Measurements from ENCODE around the gene NTRK3. TPM values are rescaled to one million over a fixed set of nuclear protein-coding genes. Genes with fewer than 3 reads are reported as not detected.

The NTRK3 gene
- total RNA-seq, 2 experiments from 2014 or later, result not detected

GRCh38 chr15:87907676-87908446 lies 348.7 kb downstream of the NTRK3 start:
- intact Hi-C loops (cut with micrococcal nuclease), result no loop called here

GRCh38 chr15:87906444-87906843 lies 350.1 kb downstream of the NTRK3 start:
- CTCF ChIA-PET, result no interaction called here
- no peak for ATAC-seq
- Mint-ChIP-seq H3K36me3 (ENCODE audit: low read depth) (no peaks in the 10 kb centered on the region), H3K27ac (no peak overlapping the region), H3K4me1 (ENCODE audit: low read depth) (no peaks in the 10 kb centered on the region), H3K4me3 (no peak overlapping the region), H3K9me3 (no peaks in the 10 kb centered on the region), H3K27me3 (no peaks in the 10 kb centered on the region)
- no peak for TF ChIP-seq CTCF (IDR thresholded peaks at IDR 0.05)
- POLR2A ChIA-PET, result no interaction called here
- intact Hi-C loops (cut with micrococcal nuclease), result no loop called here
- no peak for DNase-seq

More at GRCh38 chr15:87907676-87908446, 348.7 kb downstream of the NTRK3 start:
- H3K4me3 Mint-ChIP-seq, result no peak overlapping the region
- ChIA-PET POLR2A (no interaction called here), CTCF (no interaction called here)
- TF ChIP-seq CTCF (IDR thresholded peaks at IDR 0.05), result no peak
- ATAC-seq (no peak), DNase-seq (no peak)
- no peaks in the 10 kb centered on the region for H3K9me3 Mint-ChIP-seq
- H3K4me1 Mint-ChIP-seq (ENCODE audit: low read depth), result no peaks in the 10 kb centered on the region
- no peaks in the 10 kb centered on the region for H3K27me3 Mint-ChIP-seq
- H3K36me3 Mint-ChIP-seq (ENCODE audit: low read depth), result no peaks in the 10 kb centered on the region
- no peak overlapping the region for H3K27ac Mint-ChIP-seq

GRCh38 chr15:87902772-87903426 lies 353.6 kb downstream of the NTRK3 start:
- no peak overlapping the region for H3K4me3 Mint-ChIP-seq
- H3K27me3 Mint-ChIP-seq, result no peaks in the 10 kb centered on the region
- CTCF ChIA-PET, result no interaction called here
- no peaks in the 10 kb centered on the region for H3K36me3 Mint-ChIP-seq (ENCODE audit: low read depth)
- intact Hi-C loops (cut with micrococcal nuclease), result no loop called here
- POLR2A ChIA-PET, result no interaction called here
- no peaks in the 10 kb centered on the region for H3K9me3 Mint-ChIP-seq
- ATAC-seq (no peak), DNase-seq (no peak)
- no peak overlapping the region for H3K27ac Mint-ChIP-seq
- no peaks in the 10 kb centered on the region for H3K4me1 Mint-ChIP-seq (ENCODE audit: low read depth)
- TF ChIP-seq CTCF (IDR thresholded peaks at IDR 0.05), result no peak

GRCh38 chr15:87901926-87902690 lies 354.4 kb downstream of the NTRK3 start:
- no peak for ATAC-seq

More at GRCh38 chr15:87901926-87902690, 354.4 kb downstream of the NTRK3 start:
- H3K4me3 Mint-ChIP-seq, result no peak overlapping the region
- intact Hi-C loops (cut with micrococcal nuclease), result no loop called here
- no peak for DNase-seq
- POLR2A ChIA-PET, result no interaction called here
- H3K4me1 Mint-ChIP-seq (ENCODE audit: low read depth), result no peaks in the 10 kb centered on the region
- no peaks in the 10 kb centered on the region for H3K27me3 Mint-ChIP-seq
- no peak for TF ChIP-seq CTCF (IDR thresholded peaks at IDR 0.05)
- CTCF ChIA-PET, result no interaction called here
- H3K9me3 Mint-ChIP-seq, result no peaks in the 10 kb centered on the region
- no peak overlapping the region for H3K27ac Mint-ChIP-seq
- H3K36me3 Mint-ChIP-seq (ENCODE audit: low read depth), result no peaks in the 10 kb centered on the region
